ENCODE data around the gene MNT.

GRCh38 chr17:2388683-2389055, 12.2 kb downstream of the MNT start:
- TF ChIP-seq EP300 (IDR thresholded peaks at IDR 0.05; ENCODE audit: borderline replicate concordance in 1 of 2, low read depth in 2 of 2, low read length in 2 of 2) (no peak), POLR2AphosphoS5 (IDR thresholded peaks at IDR 0.05; ENCODE audit: low read depth, low read length) (no peak), CTCF (IDR thresholded peaks at IDR 0.05; ENCODE audit: control extremely low read depth in 1 of 3, insufficient read depth in 1 of 3, low read depth in 1 of 3, low read length in 3 of 3) (peak; percentile 38 to 48 (median 40))
